ENCODE data around the gene SH3RF3. TPM values are rescaled to one million over a fixed set of nuclear protein-coding genes. Genes with fewer than 3 reads are reported as not detected.

The SH3RF3 gene
- total RNA-seq: 58.8 to 66.2 TPM (median 59.5 TPM) in 3 replicates
- long read RNA-seq, full-length matches to known transcripts: 34 of 126 reads
- long read RNA-seq, partial matches to known transcripts: 85 of 126 reads
- long read RNA-seq, other reads (novel, unspliced or antisense): 7 of 126 reads

GRCh38 chr2:109128616-109129355, at the start of gene SH3RF3:
SH3RF3 (plus strand) TSS chr2:109129205.
- TF ChIP-seq, protein P1, sequence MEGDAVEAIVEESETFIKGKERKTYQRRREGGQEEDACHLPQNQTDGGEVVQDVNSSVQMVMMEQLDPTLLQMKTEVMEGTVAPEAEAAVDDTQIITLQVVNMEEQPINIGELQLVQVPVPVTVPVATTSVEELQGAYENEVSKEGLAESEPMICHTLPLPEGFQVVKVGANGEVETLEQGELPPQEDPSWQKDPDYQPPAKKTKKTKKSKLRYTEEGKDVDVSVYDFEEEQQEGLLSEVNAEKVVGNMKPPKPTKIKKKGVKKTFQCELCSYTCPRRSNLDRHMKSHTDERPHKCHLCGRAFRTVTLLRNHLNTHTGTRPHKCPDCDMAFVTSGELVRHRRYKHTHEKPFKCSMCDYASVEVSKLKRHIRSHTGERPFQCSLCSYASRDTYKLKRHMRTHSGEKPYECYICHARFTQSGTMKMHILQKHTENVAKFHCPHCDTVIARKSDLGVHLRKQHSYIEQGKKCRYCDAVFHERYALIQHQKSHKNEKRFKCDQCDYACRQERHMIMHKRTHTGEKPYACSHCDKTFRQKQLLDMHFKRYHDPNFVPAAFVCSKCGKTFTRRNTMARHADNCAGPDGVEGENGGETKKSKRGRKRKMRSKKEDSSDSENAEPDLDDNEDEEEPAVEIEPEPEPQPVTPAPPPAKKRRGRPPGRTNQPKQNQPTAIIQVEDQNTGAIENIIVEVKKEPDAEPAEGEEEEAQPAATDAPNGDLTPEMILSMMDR (IDR thresholded peaks at IDR 0.05): no peak
- Mint-ChIP-seq H3K9me3 (ENCODE audit: low read depth) (no peaks in the 10 kb centered on the region), H3K27ac (ENCODE audit: unreplicated experiment) (peak within 1 kb of the TSS; percentile 88), H3K27me3 (ENCODE audit: low read depth) (no peaks in the 10 kb centered on the region), H3K36me3 (ENCODE audit: low read depth) (peaks cover 8% of the 10 kb centered on the region), H3K4me3 (ENCODE audit: unreplicated experiment) (peak within 1 kb of the TSS; percentile 95), H3K4me1 (ENCODE audit: low read depth) (peaks cover 60% of the 10 kb centered on the region)
- no peak for DNase-seq (ENCODE audit: low spot score)

GRCh38 chr2:109079590-109079989, 49.4 kb upstream of the SH3RF3 start:
- no peak overlapping the region for H3K4me3 Mint-ChIP-seq (ENCODE audit: unreplicated experiment)
- no peaks in the 10 kb centered on the region for H3K4me1 Mint-ChIP-seq (ENCODE audit: low read depth)
- H3K36me3 Mint-ChIP-seq (ENCODE audit: low read depth): no peaks in the 10 kb centered on the region
- H3K27ac Mint-ChIP-seq (ENCODE audit: unreplicated experiment): no peak overlapping the region
- no peaks in the 10 kb centered on the region for H3K9me3 Mint-ChIP-seq (ENCODE audit: low read depth)
- peaks cover 46% of the 10 kb centered on the region for H3K27me3 Mint-ChIP-seq (ENCODE audit: low read depth)
- DNase-seq (ENCODE audit: low spot score): no peak
- TF ChIP-seq, protein P1 (IDR thresholded peaks at IDR 0.05): no peak

DNA sequence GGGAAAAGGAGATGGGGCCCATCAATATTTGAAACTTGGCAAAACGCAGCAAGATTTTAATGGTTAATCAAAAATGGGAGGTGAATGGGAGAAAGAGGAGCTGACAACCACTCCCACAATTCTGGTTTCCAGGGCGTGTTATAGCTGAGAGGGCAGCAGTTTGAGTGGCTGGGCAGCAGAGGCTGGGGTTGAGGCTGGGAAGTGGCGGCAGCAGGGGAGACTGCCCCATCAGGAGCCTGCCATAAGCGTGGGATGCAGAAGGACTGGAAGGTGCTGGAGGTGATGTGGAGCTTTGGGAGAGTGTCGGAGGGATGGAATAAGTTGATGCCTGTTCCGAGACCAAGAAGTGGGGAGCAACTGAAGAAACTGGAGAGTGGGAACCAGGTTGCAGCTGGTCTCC, 48.9 kb upstream of the SH3RF3 start:
- TF ChIP-seq, protein P1 (IDR thresholded peaks at IDR 0.05): no peak
- Mint-ChIP-seq H3K4me3 (ENCODE audit: unreplicated experiment) (no peak overlapping the region), H3K27ac (ENCODE audit: unreplicated experiment) (no peak overlapping the region), H3K4me1 (ENCODE audit: low read depth) (no peaks in the 10 kb centered on the region), H3K27me3 (ENCODE audit: low read depth) (peaks cover 46% of the 10 kb centered on the region), H3K9me3 (ENCODE audit: low read depth) (no peaks in the 10 kb centered on the region), H3K36me3 (ENCODE audit: low read depth) (no peaks in the 10 kb centered on the region)
- no peak for DNase-seq (ENCODE audit: low spot score)

DNA sequence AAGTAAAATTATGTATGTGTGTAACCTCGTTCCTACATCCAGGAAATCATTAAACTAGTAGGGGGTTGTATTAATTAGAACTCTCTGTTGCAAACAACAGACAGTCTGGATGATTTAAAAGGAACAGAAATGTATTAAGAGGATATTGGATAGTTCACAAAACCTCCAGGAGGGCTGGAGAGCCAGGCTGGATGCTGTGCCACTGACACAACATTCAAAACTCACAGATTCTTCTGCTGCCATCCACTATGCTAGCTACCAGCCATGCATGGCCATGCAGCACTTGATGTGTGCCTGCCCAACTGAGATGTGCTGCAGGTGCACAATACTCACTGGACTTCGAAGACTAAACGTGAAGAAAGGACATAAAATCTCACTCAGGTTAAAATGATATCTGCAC, 48.2 kb upstream of the SH3RF3 start:
- Mint-ChIP-seq H3K4me1 (ENCODE audit: low read depth) (no peaks in the 10 kb centered on the region), H3K27me3 (ENCODE audit: low read depth) (peaks cover 42% of the 10 kb centered on the region), H3K36me3 (ENCODE audit: low read depth) (no peaks in the 10 kb centered on the region), H3K9me3 (ENCODE audit: low read depth) (no peaks in the 10 kb centered on the region), H3K27ac (ENCODE audit: unreplicated experiment) (no peak overlapping the region), H3K4me3 (ENCODE audit: unreplicated experiment) (no peak overlapping the region)
- TF ChIP-seq, protein P1 (IDR thresholded peaks at IDR 0.05): no peak
- DNase-seq (ENCODE audit: low spot score): no peak

DNA sequence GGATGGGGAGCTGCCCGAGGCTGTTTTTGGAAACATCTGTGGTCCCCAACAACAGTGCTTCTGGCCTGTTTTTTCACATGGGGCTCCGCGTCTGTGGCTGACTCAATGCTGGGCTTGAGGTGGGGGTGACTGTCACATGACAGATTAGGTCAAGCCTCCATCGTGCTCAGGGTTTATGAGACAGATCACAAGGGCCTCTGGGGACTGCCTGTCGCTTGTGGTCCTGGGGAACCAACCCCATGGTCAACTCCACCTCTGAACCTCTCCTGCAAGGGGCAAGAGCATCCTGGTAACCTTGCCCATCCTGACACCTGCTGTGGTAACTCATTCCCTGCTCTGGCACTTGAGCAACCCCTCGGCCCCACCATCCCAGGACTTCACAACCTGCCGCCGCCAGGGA, 47.6 kb upstream of the SH3RF3 start:
- TF ChIP-seq, protein P1 (IDR thresholded peaks at IDR 0.05): no peak
- no peak overlapping the region for H3K27ac Mint-ChIP-seq (ENCODE audit: unreplicated experiment)
- peaks cover 40% of the 10 kb centered on the region for H3K27me3 Mint-ChIP-seq (ENCODE audit: low read depth)
- no peaks in the 10 kb centered on the region for H3K4me1 Mint-ChIP-seq (ENCODE audit: low read depth)
- H3K9me3 Mint-ChIP-seq (ENCODE audit: low read depth): no peaks in the 10 kb centered on the region
- no peaks in the 10 kb centered on the region for H3K36me3 Mint-ChIP-seq (ENCODE audit: low read depth)
- H3K4me3 Mint-ChIP-seq (ENCODE audit: unreplicated experiment): no peak overlapping the region
- no peak for DNase-seq (ENCODE audit: low spot score)

Measured in chondrocyte (in vitro differentiated cells).